NCI-H1048 (cell line): ENCODE data around the gene MDM4.

Source experiments
- DNase-seq: peaks from one replicate; lab custom pipeline; 2025; lab: John Stamatoyannopoulos, UW

MDM4 gene

DNA sequence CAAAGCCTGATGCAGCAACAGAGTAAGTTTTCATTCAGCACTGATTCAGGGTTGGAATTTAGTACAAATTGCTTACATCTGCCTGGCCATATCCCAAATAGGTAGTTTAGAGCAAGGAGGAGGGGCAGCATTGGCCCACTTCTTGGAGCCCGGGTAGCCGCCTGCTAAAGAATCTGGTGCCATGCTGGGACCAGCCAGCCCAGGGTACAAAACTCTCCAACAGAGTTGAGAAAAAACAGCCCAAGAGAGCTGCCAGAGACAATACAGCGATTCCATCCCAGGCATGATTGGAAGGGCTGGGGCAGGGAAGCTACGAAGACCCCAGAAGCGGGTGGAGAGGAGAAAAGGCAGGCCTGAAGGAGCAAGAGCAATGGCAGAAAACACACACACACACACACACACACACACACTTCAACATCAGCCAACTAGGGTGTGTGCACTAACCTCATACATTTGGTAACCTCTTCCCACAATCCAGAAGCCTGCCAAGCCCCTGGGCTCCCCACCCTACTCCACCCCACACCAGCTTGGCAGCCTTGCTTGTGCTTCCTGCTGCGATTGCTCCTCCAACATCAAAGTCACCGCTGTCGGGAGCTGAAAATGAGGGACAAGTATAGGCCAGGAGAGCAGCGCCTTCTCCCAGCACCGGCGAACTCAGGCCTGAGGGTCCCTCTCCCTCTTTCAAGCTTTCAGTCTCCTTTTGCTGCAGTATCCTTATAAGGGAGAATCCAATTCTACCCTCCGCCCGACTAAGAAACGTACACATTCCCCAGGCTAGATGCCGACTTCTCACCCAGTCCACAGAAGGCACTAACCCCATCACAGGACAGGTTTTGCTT is 22.8 kb upstream of the MDM4 start:
- DNase-seq, result peak; percentile 30

DNA sequence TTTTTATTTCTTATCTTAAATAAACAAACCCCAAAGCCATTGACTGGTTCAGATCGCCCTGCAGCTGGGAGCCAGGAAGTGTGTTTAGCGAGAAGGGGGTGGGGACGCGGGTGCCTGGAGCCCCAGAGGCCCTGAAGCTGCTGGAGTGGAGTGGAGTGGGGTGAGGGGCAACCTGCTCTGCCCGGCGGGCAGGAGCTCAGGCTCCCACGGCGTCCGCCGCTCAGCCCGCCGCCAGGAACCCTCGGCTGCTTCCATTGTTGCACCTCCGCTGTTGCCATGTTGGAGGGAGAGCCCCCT is 22.3 kb upstream of the MDM4 start:
- DNase-seq, result peak; percentile 67

DNA sequence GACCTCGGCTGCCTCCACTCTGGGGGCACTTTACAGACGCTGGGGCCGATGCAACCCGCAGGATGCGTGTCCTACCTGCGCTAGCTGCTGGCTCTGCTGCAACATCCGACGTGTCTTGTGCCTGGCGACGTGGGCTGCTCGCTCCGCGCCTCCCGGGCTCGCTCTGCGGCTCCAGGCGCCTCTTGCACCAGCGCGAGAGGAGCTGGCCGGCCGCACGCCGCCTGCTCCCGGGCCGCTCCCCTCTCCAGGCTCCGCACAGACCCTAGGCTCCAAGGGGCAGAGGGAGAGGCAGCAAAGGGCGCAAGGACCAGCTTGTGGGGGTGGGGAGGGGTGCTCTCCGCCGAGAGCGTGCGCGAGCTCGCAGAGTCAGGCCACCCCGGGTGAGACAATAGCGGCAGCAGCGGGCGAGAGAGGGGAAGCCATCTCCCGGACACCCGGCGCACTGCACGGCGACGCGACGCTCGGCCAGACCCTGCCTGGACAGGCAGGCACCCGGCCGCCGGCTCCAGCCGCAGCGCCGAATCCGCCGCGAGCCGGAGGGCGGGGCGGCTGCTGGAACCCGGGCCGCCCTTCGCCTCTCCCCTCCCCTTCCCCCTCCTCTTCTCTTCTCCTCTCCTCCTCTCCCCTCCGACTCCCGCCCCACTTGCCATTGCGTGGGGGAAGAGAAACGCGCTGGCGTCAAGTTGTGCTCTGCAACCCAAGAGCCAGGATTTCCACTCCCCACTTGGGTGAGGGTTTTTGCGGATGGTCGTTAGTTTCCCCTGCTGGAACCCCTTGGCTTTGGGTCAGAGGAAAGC is 21.7 kb upstream of the MDM4 start, which contains the start of gene PIK3C2B:
Gene PIK3C2B (minus strand): TSS at position 525 of the 797 bp plus-strand sequence. CDS start 25,003 bp downstream, outside the sequence.
- DNase-seq, result peak; percentile 86

DNA sequence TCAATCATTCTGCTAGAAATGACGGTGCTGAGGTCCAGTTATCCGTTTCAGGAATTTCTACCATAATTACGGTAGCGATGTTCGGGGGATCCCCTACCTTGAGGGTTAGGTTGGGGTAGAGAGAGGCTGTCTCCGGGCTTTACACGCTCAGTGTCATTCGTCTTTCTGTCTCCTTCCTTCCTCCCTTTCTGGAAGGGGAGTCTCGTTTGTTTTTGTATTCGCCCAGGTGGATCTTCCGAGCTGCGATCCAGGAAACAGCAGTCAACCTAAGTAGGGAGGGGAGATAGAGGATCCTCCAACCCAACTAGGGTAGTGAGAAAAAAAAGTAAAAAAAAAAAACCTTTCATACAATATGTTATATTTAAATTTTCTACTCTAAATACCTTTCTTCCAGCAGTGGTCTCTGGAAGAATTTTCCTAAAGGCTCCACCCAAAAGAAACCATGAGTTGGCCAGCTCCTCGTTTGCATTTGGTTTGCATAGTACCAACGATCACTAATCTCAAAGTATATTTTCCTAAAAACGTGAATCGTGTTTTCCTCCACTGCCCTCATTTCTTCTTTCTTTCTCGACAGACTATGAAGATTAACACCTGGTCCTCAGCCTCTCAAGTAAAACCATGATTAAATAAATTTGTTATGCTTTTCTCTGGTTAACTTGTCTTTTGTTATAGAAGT is 21.0 kb upstream of the MDM4 start:
- DNase-seq, result peak; percentile 77

DNA sequence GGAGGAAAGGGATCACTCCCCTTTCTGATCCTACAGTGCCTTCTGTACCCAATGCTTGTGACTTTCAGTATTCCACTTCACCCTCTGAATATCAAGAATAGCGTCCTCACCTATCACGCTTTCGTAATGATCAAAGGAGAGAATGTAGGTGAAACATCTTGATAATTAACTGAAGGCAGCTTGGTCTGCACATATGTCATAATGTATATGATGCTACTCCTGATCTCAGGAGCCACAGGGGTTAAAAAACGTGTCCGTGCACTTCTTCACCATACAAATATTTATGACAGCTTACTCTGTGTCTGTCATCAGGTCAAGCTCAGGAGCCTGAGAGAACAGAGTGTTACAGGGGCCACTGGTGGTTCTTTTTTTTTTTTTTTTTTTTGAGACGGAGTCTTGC is 20.4 kb upstream of the MDM4 start:
- no peak for DNase-seq

DNA sequence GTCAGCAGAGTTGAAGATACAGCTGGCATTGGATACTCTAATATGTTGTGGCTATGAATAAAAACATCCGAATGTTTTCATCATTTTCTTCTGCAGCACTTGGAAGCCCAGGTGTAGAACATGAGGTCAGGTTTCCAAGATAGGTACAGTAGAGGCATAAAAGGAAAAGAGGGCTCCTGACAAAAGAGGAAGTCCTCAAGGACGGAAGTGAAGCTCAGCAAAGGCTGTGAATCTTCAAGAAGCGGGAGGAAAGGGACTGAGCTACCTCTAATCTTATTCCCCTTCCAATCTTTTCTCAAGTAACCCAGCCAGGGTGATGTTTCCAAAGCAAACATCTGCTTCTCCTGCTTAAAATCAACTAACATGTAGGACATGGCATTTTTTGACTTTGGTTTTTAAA is 17.2 kb upstream of the MDM4 start:
- no peak for DNase-seq

DNA sequence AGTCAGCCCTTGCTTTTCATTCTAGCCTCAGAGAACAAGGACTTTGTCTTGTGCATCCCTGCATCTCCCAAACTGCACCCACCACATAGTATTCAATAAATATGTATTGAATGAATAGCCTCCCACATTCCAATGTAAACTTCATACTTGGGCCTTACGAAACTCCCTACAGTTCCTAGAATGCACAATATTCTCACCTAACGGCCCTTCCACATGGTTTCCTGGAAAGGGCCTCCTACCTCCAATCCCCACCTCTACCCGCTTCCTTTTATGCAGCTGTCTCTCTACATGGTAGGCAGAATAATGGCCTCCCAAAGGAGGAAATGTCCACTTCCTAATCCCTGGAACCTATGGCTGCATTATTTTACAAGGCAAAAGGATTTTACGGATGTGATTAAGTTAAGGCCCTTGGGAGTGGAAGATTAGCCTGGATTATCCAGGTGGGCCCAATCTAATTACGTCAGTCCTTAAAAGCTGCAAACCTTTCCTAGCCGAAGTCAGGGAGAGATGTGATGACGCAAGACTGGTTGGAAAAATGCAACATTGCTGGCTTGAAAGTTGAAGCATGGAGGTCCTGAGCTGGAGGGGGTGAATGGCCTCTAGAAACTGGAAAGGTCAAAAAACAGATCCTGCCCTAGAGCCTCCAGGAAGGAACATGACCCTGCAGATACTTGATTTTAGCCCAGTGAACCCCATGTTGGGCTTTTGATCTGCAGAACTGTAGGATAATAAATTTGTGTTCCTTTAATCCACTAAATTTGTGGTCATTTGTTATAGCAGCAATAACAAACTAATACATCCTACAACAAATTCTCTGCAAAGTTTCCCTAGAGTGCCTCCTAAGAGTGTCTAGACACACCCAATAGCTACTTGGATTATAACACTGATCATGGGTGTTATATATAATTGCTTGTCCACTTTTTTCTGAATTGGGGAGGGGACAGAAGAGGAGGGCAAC is 16.4 kb upstream of the MDM4 start:
- DNase-seq, result no peak

DNA sequence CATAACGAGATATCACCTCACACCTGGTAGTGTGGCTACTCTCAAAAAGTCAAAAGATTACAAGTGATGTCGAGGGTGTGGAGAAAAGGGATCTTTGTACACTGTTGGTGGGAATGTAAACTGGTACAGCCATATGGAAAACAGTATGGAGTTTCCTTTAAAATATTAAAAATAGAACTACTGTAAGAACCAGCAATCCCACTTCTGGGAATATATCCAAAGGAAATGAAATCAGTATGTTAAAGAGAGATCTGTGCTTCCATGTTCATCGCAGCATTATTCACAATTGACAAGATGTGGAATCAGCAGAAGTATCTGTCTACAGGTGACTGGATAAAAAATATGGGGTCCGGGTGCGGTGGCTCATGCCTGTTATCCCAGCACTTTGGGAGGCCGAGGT is 14.0 kb upstream of the MDM4 start:
- no peak for DNase-seq

DNA sequence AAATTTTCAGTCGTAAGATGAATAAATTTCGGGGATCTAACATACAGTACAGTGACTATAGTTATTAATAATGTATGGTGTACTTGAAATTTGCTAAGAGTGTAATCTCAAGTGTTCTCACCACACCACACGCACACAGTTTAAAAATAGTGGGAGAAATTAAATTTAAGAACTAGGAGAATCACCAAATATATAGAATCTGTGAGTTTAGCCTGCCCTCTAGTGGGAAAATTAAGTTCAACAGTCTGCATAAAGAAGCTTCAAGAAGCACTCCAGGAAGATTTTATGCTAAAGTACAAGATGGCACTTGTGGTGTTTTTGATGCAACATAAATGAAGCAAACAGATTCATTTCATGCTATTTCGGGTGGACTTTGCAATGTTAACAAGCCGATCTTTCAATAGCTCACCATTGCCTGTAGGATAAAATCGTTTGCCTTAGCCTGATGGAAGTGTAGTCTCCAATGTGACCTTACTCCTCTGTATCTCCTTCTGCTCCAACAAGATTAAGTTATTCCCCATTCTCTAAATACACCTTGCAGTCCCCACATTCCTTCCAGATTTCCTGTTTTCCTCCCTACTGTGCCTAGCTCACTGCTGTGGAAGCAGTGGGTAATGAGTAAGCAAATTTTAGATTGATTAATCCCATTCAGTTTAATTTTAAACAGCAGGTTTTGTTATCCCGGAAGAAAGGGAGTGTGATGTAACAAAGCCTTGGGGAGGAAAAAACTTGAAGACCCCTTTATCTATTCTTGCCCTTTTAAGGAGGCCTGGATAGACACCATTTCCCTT is 12.9 kb upstream of the MDM4 start:
- peak; percentile 54 for DNase-seq

DNA sequence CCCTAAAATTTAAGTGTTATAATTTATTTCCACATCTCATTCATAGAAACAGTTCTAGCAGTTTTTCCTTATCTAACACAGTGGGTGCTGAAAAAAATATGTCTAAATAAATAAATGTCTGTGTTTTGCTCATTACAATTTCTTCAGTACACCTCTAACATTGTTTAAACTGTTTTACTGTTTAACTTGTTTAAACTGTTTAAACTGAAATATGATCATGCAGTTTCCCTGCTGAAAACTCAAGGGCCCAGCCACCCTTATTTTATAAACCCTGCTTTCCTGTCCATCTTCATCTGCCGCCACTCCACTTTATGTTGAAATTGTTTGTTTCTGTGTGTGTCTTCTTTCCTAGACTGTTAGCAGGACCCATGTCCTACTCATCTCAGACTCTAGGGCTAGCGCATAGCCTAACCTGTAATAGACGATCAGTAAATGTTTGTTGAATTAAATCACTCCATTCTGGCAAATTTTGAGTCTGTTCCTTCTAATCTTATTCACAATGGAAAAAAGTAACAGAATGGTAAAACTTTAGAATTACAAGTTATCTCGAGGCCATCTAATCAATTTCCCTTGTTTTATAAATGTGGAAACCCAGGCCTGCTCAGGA is 12.2 kb upstream of the MDM4 start:
- no peak for DNase-seq

DNA sequence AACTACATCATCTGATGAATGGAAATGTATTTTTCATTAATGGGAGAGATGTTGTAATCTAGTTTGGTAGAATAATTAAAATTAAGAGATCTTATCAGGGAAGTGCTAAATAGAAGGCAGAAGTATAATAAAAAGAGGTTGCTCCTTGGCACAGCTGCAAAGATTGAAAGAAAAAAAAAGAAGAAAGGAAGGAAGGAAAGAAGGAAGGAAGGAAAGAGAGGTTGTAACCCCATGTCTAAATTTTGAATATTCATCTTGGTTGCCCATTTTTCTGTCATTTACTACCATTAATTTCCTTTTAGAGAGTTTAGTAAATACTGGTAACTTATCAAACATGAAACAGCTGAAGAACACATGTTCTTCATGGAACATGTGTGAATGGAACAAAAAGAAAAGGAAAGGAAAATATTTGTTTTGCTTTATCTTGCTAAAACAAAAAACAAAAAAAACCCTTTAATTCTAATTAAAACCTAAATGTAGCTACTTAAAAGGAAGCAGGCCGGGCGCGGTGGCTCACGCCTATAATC is 10.5 kb upstream of the MDM4 start:
- no peak for DNase-seq

DNA sequence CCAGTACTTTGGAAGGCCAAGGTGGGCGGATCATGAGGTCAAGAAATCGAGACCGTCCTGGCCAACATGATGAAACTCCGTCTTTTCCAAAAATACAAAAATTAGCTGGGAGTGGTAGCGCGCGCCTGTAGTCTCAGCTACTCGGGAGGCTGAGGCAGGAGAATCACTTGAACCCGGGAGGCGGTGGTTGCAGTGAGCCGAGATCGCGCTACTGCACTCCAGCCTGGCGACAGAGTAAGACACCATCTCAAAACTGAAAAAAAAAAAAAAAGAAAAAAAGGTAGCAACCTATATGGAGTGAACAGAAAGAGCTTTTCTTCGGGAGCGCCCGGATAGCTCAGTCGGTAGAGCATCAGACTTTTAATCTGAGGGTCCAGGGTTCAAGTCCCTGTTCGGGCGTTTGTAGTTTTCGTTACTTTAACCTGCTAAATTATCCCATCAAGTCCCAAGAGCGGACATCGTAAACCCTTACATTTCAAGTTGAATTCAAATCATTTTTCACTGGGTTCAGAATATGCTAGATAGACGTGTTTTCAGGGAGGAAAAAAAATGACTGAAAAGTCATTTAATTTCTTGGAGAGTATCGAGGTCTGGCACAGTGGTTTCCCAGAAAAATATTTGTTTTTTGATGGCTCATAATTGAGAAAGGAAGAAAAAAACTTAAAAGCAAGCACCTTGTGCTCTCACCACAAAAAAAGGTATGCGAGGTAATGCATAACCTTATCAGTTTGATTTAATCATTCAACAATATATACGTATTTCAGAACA is 9.8 kb upstream of the MDM4 start:
- peak; percentile 84 for DNase-seq

DNA sequence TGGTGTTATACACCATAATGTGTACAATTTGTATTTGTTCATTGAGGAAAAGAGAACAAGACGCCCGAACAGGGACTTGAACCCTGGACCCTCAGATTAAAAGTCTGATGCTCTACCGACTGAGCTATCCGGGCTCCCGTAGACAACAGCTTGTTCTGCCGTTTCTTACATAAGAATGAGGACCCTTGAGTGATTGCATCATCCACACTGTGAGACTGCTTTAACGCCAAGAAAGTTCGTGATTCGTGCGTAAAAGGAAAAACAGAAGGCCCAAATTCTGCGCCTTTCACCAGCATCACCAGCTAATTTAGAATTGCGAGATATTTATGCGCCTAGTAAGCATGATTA is 9.3 kb upstream of the MDM4 start:
- DNase-seq, result peak; percentile 83

DNA sequence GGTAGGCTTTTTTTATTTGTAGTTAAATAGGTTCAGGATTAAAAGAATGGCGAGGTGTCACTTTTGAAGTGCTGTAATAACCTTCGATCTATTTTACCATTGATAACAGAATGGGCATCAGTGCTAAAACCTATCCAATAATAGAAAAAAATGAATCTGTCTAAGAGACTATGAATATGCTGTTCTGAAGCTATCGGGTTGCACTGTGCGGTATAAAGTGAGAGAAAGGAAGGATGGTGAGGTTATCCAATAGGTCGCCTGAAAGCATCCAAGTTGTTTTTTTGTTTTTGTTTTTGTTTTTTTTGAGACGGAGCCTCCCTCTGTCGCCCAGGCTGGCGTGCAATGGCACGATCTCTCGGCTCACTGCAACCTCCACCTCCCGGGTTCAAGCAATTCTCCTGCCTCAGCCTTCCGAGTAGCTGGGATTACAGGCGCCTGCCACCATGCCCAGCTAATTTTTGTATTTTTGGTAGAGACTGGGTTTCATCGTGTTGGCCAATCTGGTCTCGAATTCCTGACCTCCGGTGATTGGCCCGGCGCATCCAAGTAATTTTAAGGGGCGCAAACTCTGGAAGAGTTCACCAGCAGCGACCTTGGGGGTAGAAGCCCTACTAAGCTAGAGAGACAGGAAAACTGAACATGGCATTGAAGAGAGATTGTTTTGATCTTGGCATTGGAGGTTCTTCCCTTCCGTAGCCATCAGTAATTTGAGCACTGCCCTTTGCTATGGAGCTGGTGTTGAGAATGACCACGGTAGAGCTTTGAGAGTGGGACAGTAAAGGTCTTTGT is 8.7 kb upstream of the MDM4 start:
- DNase-seq, result no peak

DNA sequence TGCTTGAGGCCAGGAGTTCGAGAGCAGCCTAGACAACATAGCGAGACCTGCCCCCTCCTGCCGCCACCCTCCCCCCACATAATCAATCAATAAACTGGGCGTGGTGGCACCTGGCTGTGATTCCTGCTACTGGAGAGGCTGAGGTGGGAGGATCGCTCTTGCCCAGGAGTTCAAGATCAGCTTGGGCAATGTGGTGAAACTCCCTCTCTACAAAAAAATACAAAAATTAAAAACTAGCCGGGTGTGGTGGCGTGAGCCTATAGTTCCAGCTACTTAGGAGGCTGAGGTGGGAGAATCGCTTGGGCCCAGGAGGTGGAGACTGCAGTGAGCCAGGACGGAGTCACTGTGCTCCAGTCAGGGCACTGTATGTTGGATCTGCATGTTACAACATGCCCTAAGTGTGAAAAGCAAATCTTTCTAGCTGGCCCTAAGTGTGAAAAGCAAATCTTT is 7.0 kb upstream of the MDM4 start:
- DNase-seq, result no peak

DNA sequence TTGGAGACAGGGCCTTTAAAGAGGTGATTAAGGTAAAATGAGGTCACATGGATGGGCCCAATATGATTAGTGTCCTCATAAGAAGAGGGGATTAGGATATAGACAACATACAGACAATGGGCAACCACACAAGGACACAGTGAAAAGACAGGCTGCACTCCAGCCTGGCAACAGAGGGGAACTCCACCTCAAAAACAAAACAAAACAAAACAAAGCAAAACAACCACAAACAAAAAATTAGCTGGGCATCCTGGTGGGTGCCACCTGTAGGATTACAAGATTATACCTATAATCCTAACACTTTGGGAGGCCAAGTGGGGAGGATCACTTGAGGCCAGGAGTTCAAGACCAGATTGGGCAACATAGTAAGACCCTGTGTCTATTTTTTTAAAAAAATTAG is 4.8 kb upstream of the MDM4 start:
- no peak for DNase-seq

DNA sequence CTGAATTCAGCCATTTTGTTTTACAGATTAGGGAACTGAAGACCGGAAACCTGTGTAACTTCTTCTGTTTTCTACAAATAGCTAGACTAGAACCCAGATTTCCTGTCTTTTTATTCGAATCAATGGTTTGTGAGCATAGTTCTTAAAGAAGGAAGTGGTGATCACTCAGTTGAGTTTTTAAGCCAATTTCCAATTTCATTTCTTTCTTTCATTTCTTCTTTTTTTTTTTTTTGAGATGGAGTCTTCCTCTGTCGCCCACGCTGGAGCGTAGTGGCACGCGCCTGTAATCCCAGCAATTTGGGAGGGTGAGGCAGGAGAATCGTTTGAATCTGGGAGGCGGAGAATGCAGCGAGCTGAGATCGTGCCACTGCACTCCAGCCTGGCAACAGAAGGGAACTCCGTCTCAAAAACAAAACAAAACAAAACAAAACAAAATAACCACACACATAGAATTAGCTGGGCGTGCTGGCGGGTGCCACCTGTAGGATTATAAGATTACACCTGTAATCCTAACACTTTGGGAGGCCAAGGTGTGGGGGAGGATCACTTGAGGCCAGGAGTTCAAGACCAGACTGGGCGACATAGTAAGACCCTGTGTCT is 3.0 kb upstream of the MDM4 start:
- no peak for DNase-seq

DNA sequence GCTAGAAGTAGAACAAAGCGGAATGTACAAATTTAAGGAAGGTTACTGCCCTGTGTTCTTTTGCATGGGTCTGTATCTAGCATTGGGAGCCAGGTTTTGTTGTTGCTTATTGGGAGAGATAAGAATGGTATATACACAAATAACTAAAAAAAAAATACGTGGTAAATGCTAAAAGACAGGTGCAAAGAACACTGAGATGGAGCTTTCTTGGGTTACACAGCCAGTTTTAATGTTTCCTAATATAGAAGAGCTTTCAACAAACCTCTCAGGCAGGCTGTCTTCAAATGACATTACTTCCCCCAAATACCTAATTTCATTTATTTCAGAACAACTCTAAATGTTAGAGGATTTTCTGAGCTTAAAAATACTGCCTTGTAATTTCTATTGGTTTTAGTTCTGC is 1.4 kb upstream of the MDM4 start:
- DNase-seq, result no peak
